Keratinocyte (primary cell): Measurements from ENCODE around the gene ITGA11. TPM values are rescaled to one million over a fixed set of nuclear protein-coding genes. Genes with fewer than 3 reads are reported as not detected.

Source experiments
- DNase-seq: peaks from one replicate; pipeline ENCODE4 v3.0.0-alpha.2; 2011; ENCODE audit warnings: low read depth, missing footprints, low spot score
- FAIRE-seq: peaks from 2 replicates; lab custom pipeline; 2011; peaks lifted over from hg19 to GRCh38; lab: Jason Lieb, UNC
- H2AFZ ChIP-seq: 2 replicates; pipeline ENCODE4 v1.6.0; 2012; ENCODE audit warnings: low read length, control low read depth, inconsistent platforms; ENCODE audit not compliant: control insufficient read depth
- H3K27ac ChIP-seq: 2 replicates; pipeline ENCODE4 v1.5.1; 2011; ENCODE audit warnings: low read length; ENCODE audit not compliant: control insufficient read depth, insufficient read depth
- H3K27me3 ChIP-seq: 3 replicates; pipeline ENCODE4 v1.6.0; 2011; ENCODE audit warnings: low read length; ENCODE audit not compliant: control insufficient read depth, insufficient read depth; ENCODE audit errors: extremely low read depth
- H3K36me3 ChIP-seq, 2 experiments: 2 replicates in 1 of 2; 3 replicates in 1 of 2; pipeline ENCODE4 v1.5.1; 2011; ENCODE audit warnings: low read length in 2 of 2, mild to moderate bottlenecking in 1 of 2; ENCODE audit not compliant: control insufficient read depth in 2 of 2, insufficient read depth in 2 of 2; ENCODE audit errors: extremely low read depth in 1 of 2
- H3K4me1 ChIP-seq: 3 replicates; pipeline ENCODE4 v1.5.1; 2011; ENCODE audit warnings: low read length; ENCODE audit not compliant: control insufficient read depth, insufficient read depth; ENCODE audit errors: extremely low read depth
- H3K4me2 ChIP-seq: 3 replicates; pipeline ENCODE4 v1.6.0; 2011; ENCODE audit warnings: low read depth, low read length; ENCODE audit not compliant: control insufficient read depth, insufficient read depth; ENCODE audit errors: extremely low read depth
- H3K4me3 ChIP-seq, 3 experiments: fragments of 200-600 bp in 1 of 3; sonication (generic) in 1 of 3; 2 replicates in 2 of 3; 3 replicates in 1 of 3; pipeline ENCODE4 v1.5.1; 2011 to 2016; ENCODE audit warnings: low read length in 3 of 3, mild to moderate bottlenecking in 3 of 3, control low read depth in 2 of 3, inconsistent platforms in 1 of 3, low read depth in 1 of 3, mixed read lengths in 1 of 3, mixed run types in 1 of 3, moderate library complexity in 1 of 3; ENCODE audit not compliant: control insufficient read depth in 2 of 3, insufficient read depth in 2 of 3; ENCODE audit errors: extremely low read depth in 1 of 3
- H3K79me2 ChIP-seq: 2 replicates; pipeline ENCODE4 v1.6.0; 2012; ENCODE audit warnings: low read length; ENCODE audit not compliant: control insufficient read depth, insufficient read depth
- H3K9ac ChIP-seq: 3 replicates; pipeline ENCODE4 v1.6.0; 2011; ENCODE audit warnings: low read length; ENCODE audit not compliant: control insufficient read depth, insufficient read depth; ENCODE audit errors: extremely low read depth
- H3K9me1 ChIP-seq: 3 replicates; pipeline ENCODE4 v1.6.0; 2011; ENCODE audit warnings: low read length; ENCODE audit not compliant: control insufficient read depth, insufficient read depth; ENCODE audit errors: extremely low read depth
- H3K9me3 ChIP-seq: 2 replicates; pipeline ENCODE4 v1.5.1; 2012; ENCODE audit warnings: low read depth, low read length; ENCODE audit not compliant: control insufficient read depth
- H4K20me1 ChIP-seq: 3 replicates; pipeline ENCODE4 v1.6.0; 2011; ENCODE audit warnings: low read length; ENCODE audit not compliant: control insufficient read depth, insufficient read depth; ENCODE audit errors: extremely low read depth
- CTCF ChIP-seq, 3 experiments: IDR thresholded peaks in 1 of 3; conservative IDR thresholded peaks in 1 of 3; optimal IDR thresholded peaks in 1 of 3; 2 replicates in 2 of 3; 3 replicates in 1 of 3; pipeline versions ENCODE3 to v1.5.1; 2011; ENCODE audit warnings: low read length in 3 of 3, mild to moderate bottlenecking in 3 of 3, moderate library complexity in 2 of 3, control low read depth in 1 of 3, inconsistent platforms in 1 of 3; ENCODE audit not compliant: insufficient read depth in 2 of 3; ENCODE audit errors: extremely low read depth in 1 of 3
- EZH2 ChIP-seq: IDR thresholded peaks from one replicate; pipeline ENCODE4 v1.6.1; 2012; ENCODE audit warnings: inconsistent platforms, mild to moderate bottlenecking, low read length, moderate library complexity
- dilution Hi-C: fragments of 300-500 bp; cut with MboI; formaldehyde crosslinking; loops from one replicate; pipeline ENCODE4 v1.7.0; 2020; ENCODE audit warnings: low sequenced_read_pairs; ENCODE audit not compliant: extremely low pct_ligation_motif_present
- polyA plus RNA-seq, 5 experiments: library from polyadenylated mRNA; depleted of rRNA in 3 of 5; stranded (reverse) in 3 of 5; stranded (forward) in 1 of 5; unstranded in 1 of 5; fragments of >200 nt; gene quantifications; 1 replicate in 1 of 5; 2 replicates in 3 of 5; 3 replicates in 1 of 5; pipeline versions ENCODE4 v1.2.1 to v1.2.3, GENCODE V29; 2011 to 2012; ENCODE audit warnings: missing spikeins in 2 of 5, low read depth in 1 of 5, low replicate concordance in 1 of 5

The ITGA11 gene
- polyA plus RNA-seq, 1 donor (not counting 4 experiments of a cell fraction or from before 2014, with no cell fraction given), result not detected

DNA sequence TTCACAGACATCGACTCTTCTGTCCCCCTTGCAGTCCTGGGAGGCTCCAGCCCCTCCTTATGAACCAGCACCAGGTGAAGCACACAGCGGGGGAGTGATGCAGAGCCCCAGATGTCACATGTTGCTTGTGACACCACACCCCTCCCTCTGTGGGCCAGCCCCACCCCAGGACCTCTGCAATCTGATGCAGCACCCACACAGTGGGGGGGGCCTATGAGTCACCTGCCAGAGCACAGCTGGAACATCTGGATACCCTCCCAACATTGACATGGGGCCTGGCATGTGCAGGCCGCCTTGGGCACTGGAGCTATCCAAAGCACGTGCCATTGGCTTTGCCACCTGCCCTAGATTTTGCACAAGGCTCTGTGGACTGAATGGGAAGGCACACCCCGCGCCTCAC, 83.9 kb downstream of the ITGA11 start:
- no peak for TF ChIP-seq EZH2
- no peak for TF ChIP-seq CTCF (optimal IDR thresholded peaks at IDR 0.05 in 1 of 3, IDR thresholded peaks at IDR 0.05 in 1 of 3, conservative IDR thresholded peaks at IDR 0.05 in 1 of 3; ENCODE audit: extremely low read depth in 1 of 3, insufficient read depth in 2 of 3, low read length in 3 of 3)
- Histone ChIP-seq H3K9me3 (no peaks in the 10 kb centered on the region), H4K20me1 (no peaks in the 10 kb centered on the region), H3K36me3 (no peaks in the 10 kb centered on the region), H3K4me2 (no peak overlapping the region), H3K9ac (no peak overlapping the region), H3K27ac (no peak overlapping the region), H3K27me3 (no peaks in the 10 kb centered on the region), H3K4me1 (peaks cover 31% of the 10 kb centered on the region), H3K4me3 (no peak overlapping the region), H3K79me2 (no peaks in the 10 kb centered on the region), H2AFZ (no peak overlapping the region), H3K9me1 (no peaks in the 10 kb centered on the region)
- no peak for FAIRE-seq
- dilution Hi-C loops, result no loop called here
- no peak for DNase-seq

DNA sequence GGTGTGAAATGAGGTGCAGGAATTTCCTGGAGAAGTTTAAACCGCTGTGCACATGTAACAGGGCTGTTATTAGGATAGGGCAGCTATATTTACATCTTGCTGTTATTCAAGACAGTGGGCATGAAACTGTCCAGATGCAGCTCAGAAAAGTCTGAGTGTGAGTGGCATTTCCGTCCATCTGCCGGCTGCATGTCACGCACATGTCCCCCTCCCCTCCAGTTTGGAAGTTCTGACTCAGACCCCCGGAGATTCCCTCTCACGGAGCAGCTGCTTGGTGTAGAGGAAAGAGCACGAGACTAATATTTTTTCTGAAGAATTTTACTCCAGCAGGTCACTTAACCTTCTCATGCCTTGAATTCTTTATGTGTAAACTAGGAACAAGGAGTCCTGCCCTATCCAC, 84.6 kb downstream of the ITGA11 start:
- DNase-seq (no peak), FAIRE-seq (no peak)
- H3K4me1 ChIP-seq, result peaks cover 30% of the 10 kb centered on the region
- no peaks in the 10 kb centered on the region for H3K36me3 ChIP-seq
- no peaks in the 10 kb centered on the region for H3K79me2 ChIP-seq
- no peak overlapping the region for H3K4me3 ChIP-seq
- H2AFZ ChIP-seq, result no peak overlapping the region
- H3K9me1 ChIP-seq, result no peaks in the 10 kb centered on the region
- dilution Hi-C loops, result no loop called here
- no peaks in the 10 kb centered on the region for H3K9me3 ChIP-seq
- no peaks in the 10 kb centered on the region for H3K27me3 ChIP-seq
- no peaks in the 10 kb centered on the region for H4K20me1 ChIP-seq
- H3K27ac ChIP-seq, result no peak overlapping the region
- no peak overlapping the region for H3K9ac ChIP-seq
- no peak overlapping the region for H3K4me2 ChIP-seq
- TF ChIP-seq CTCF (optimal IDR thresholded peaks at IDR 0.05 in 1 of 3, IDR thresholded peaks at IDR 0.05 in 1 of 3, conservative IDR thresholded peaks at IDR 0.05 in 1 of 3; ENCODE audit: extremely low read depth in 1 of 3, insufficient read depth in 2 of 3, low read length in 3 of 3) (no peak), EZH2 (no peak)
